ENCODE results near the gene IL16.

GRCh38 chr15:81298611-81299010 lies 101.9 kb downstream of the IL16 start:
- TF ChIP-seq CTCF (IDR thresholded peaks at IDR 0.05) = no peak
- no peak for TF ChIP-seq POLR2A (IDR thresholded peaks at IDR 0.05)
